Left lung (tissue), 10 donors: ENCODE results near the gene C1orf35. TPM values are rescaled to one million over a fixed set of nuclear protein-coding genes. Genes with fewer than 3 reads are reported as not detected.
A peak's percentile ranks its signal among the peaks of the same experiment; 100 is the strongest.

ENCODE experiments used
- ATAC-seq: fragments of 200-7000 bp; cut with Tn5 transposase; one replicate; pipeline ENCODE4 v1.9.1; 2020; ENCODE audit warnings: moderate library complexity
- DNase-seq, 4 donors: peaks; one replicate each; pipeline ENCODE4 v3.0.0-alpha.2; 2013 to 2020
- H3K27ac ChIP-seq, 2 donors: fragments of 200-600 bp; sonication (generic) in 1 of 2; one replicate each; pipeline versions ENCODE4 v1.5.0 to v1.8.0; 2020 to 2021
- H3K27me3 ChIP-seq, 2 donors: fragments of 200-600 bp; sonication (generic) in 1 of 2; one replicate each; pipeline versions ENCODE4 v1.5.0 to v1.8.0; 2020 to 2021
- H3K36me3 ChIP-seq, 2 donors: fragments of 200-600 bp; sonication (generic) in 1 of 2; one replicate each; pipeline versions ENCODE4 v1.5.0 to v1.8.0; 2020 to 2021
- H3K4me1 ChIP-seq, 2 donors: fragments of 200-600 bp; one replicate each; pipeline ENCODE4 v1.8.0; 2021
- H3K4me3 ChIP-seq, 2 donors: fragments of 200-600 bp; sonication (generic) in 1 of 2; one replicate each; pipeline versions ENCODE4 v1.5.0 to v1.8.0; 2020 to 2021; ENCODE audit warnings: mild to moderate bottlenecking in 1 of 2
- H3K9me3 ChIP-seq, 2 donors: fragments of 200-600 bp; sonication (generic) in 1 of 2; one replicate each; pipeline versions ENCODE4 v1.5.0 to v1.8.0; 2020 to 2021
- intact Hi-C, 2 donors: fragments of 100-400 bp; cut with DNase I; formaldehyde crosslinking; loops; one replicate each; pipeline versions ENCODE4 v1.11.2 to v1.14.2; 2022
- polyA plus RNA-seq, 6 donors: library from polyadenylated mRNA; unstranded; fragments of 120-200 nt; gene quantifications; one replicate each; pipeline ENCODE4 v1.2.1, GENCODE V29; 2013; ENCODE audit not compliant: insufficient read length in 6 of 6
- total RNA-seq, 2 donors: library from RNA; stranded (reverse); fragmentation: NEBNext Ultra II Directional; extraction: Animal tissue kit (Norgen Biotek cat#: 25700); gene quantifications; one replicate each; pipeline ENCODE4 v1.2.1, GENCODE V29; 2021
- TF ChIP-seq, protein P1 (sequence below), 2 donors: fragments of 200-600 bp; sonication (generic) in 1 of 2; IDR thresholded peaks; one replicate each; pipeline versions ENCODE4 v1.5.0 to v1.8.0; 2021; ENCODE audit warnings: antibody characterized with exemption in 2 of 2
- donor health status: DM: no; HTN: yes; CAD: no.
- donor health status: DM: no; HTN: no; CAD: no.

C1orf35 gene
- total and polyA plus RNA-seq, 8 donors: 12.6 to 21.1 (median 17.0) TPM

DNA sequence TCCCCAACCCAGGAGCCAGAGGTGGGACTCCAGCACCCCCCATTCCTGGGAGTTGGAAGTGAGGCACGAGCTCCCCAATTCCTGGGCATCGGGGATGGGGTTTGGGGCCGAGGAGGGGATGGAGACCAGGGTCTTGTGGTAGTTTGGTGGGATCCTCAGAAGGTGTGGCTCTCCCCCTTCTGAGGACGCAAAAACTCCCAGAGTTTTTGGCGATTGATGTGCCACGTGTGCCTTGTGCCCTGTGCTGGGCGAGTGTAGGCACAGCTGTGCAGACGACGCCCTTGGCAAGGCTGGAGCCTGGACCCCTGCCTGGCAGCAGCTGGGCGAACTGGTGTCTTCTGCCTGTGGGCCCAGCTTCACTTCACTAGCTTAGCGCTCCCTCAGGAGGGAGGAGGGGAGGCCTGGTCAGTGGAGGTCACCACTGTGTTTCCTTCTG lies 39.6 kb upstream of the C1orf35 start:
- Histone ChIP-seq H3K27me3 (no peaks in the 10 kb centered on the region), H3K4me3 (peak overlapping the region in 1 of 2 donors; percentile 98), H3K9me3 (no peaks in the 10 kb centered on the region), H3K4me1 (peaks cover 22 to 66% of the 10 kb centered on the region in 2 donors), H3K27ac (peak overlapping the region in 1 of 2 donors; percentile 51), H3K36me3 (peaks cover 0 to 47% of the 10 kb centered on the region in 2 donors)
- TF ChIP-seq, protein P1, sequence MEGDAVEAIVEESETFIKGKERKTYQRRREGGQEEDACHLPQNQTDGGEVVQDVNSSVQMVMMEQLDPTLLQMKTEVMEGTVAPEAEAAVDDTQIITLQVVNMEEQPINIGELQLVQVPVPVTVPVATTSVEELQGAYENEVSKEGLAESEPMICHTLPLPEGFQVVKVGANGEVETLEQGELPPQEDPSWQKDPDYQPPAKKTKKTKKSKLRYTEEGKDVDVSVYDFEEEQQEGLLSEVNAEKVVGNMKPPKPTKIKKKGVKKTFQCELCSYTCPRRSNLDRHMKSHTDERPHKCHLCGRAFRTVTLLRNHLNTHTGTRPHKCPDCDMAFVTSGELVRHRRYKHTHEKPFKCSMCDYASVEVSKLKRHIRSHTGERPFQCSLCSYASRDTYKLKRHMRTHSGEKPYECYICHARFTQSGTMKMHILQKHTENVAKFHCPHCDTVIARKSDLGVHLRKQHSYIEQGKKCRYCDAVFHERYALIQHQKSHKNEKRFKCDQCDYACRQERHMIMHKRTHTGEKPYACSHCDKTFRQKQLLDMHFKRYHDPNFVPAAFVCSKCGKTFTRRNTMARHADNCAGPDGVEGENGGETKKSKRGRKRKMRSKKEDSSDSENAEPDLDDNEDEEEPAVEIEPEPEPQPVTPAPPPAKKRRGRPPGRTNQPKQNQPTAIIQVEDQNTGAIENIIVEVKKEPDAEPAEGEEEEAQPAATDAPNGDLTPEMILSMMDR (IDR thresholded peaks at IDR 0.05): no peak
- ATAC-seq (no peak), DNase-seq (no peak)
- intact Hi-C loops: no loop called here

- Histone ChIP-seq H3K27ac (peak overlapping the region in 1 of 2 donors; percentile 51), H3K4me1 (peaks cover 22 to 61% of the 10 kb centered on the region in 2 donors), H3K9me3 (no peaks in the 10 kb centered on the region), H3K27me3 (no peaks in the 10 kb centered on the region), H3K4me3 (peak overlapping the region in 1 of 2 donors; percentile 98), H3K36me3 (peaks cover 0 to 42% of the 10 kb centered on the region in 2 donors)
- ATAC-seq (no peak), DNase-seq (peak in 1 of 4 donors; percentile 73)
- intact Hi-C loops: no loop called here
- TF ChIP-seq, protein P1 (IDR thresholded peaks at IDR 0.05): no peak
Measured at GRCh38 chr1:228142155-228142691, 39.1 kb upstream of the C1orf35 start.

DNA sequence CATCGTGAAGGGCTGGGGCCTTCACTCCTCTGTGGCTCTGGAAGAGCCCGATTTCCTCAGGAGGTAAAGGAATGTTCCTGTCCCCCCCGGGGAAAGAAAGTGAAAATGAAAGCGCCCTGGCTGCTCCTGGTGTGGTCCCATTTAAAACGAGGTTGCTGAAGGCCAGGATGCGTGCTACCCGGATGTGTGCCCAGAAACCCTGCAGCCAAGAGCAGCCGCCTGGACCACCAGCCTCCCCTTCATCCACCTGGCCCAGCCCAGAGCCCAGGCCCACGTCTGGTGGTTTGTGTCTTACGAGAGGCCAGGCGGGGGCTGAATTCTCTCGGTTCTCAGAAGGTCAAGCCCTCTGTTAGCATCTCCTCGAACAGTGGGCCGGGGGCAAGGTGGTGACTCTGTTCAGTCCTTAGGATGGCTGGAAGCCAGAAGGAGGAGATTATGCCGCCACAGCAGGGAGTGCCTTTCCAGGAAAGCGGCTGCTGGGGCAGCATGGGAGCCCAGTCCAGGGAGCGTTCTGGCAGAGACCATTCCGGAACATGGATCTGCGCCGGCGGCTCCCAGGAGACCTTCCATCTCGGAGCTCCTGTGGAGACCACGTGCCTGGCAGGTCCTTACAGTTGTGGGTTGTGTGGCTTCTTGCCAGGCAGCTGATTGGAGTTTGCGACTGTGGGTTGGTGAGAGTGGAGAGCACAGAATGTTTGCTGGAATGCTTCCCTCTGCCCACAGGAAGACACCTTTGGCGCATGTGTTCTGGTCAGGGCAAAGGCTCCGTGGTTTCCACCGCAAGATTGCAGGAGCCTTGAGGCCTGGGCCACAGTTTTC lies 38.3 kb upstream of the C1orf35 start:
- no peak for ATAC-seq
- Histone ChIP-seq H3K27me3 (no peaks in the 10 kb centered on the region), H3K27ac (peak overlapping the region; percentile 97 to 98), H3K4me1 (peaks cover 22 to 57% of the 10 kb centered on the region in 2 donors), H3K4me3 (peak overlapping the region; percentile 96 to 98), H3K9me3 (no peaks in the 10 kb centered on the region), H3K36me3 (peaks cover 0 to 34% of the 10 kb centered on the region in 2 donors)
- TF ChIP-seq, protein P1 (IDR thresholded peaks at IDR 0.05): no peak
- intact Hi-C loops: no loop called here
- peak in 2 of 4 donors; percentile 42 to 76 for DNase-seq

DNA sequence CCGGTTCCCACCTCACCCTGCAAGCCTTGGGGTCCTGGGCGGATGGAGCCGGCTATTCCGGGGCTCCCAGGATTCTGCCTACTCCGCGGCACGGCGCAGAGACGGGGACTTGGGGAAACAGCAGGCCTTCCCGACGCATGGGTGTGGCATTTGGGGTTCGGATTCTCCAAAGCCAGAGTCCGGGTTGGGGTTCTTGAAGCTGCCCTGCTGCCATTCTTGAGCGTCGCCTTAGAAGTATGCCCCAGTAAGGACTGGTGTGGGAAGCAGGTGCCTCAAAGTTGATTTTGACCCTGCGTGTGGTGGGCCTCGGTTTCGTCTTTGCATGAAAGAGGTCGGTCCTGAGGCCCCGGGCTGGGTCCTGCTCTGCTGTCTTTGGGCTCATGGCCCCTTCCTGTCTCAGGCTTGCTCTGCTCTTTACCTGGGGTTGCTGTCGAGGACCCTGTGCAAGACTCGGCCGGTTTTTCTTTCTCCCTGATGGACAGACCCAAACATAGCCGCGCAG lies 37.6 kb upstream of the C1orf35 start:
- TF ChIP-seq, protein P1 (IDR thresholded peaks at IDR 0.05): no peak
- Histone ChIP-seq H3K9me3 (no peaks in the 10 kb centered on the region), H3K36me3 (peaks cover 0 to 27% of the 10 kb centered on the region in 2 donors), H3K4me3 (peak overlapping the region; percentile 96 to 98), H3K27me3 (no peaks in the 10 kb centered on the region), H3K27ac (peak overlapping the region; percentile 97 to 98), H3K4me1 (peaks cover 22 to 53% of the 10 kb centered on the region in 2 donors)
- no peak for ATAC-seq
- peak in 1 of 4 donors; percentile 35 for DNase-seq
- intact Hi-C loops: no loop called here
